HepG2 (cell line): Measurements from ENCODE around the gene TGM6.

ENCODE experiments used
- GMEB1 ChIP-seq: sonication (generic); formaldehyde crosslinking; IDR thresholded peaks from 2 replicates; pipeline ENCODE4 v1.5.1; 2020; ENCODE audit warnings: missing genetic modification reagents, mild to moderate bottlenecking, borderline replicate concordance
- GPBP1L1 ChIP-seq: sonication (generic); formaldehyde crosslinking; IDR thresholded peaks from 2 replicates; pipeline ENCODE4 v1.5.0; 2020; ENCODE audit warnings: mild to moderate bottlenecking, missing genetic modification reagents
- JDP2 ChIP-seq: sonication (generic); formaldehyde crosslinking; IDR thresholded peaks from 2 replicates; pipeline ENCODE4 v1.8.1; 2022; ENCODE audit warnings: missing genetic modification reagents, borderline replicate concordance
- ZNF10 ChIP-seq: sonication (generic); formaldehyde crosslinking; IDR thresholded peaks from 2 replicates; pipeline ENCODE4 v1.4.0; 2020; ENCODE audit warnings: mild to moderate bottlenecking, low read depth, missing genetic modification reagents, borderline replicate concordance
- ZNF335 ChIP-seq: sonication (generic); formaldehyde crosslinking; IDR thresholded peaks from 2 replicates; pipeline ENCODE4 v1.4.0; 2020; ENCODE audit warnings: missing genetic modification reagents
- ZNF766 ChIP-seq: sonication (generic); formaldehyde crosslinking; IDR thresholded peaks from 2 replicates; pipeline ENCODE4 v1.5.0; 2020; ENCODE audit warnings: missing genetic modification reagents, borderline replicate concordance
- ZSCAN9 ChIP-seq: IDR thresholded peaks from 2 replicates; pipeline ENCODE4 v1.6.1; 2016; ENCODE audit warnings: borderline replicate concordance

- TF ChIP-seq ZNF766 (no peak), GPBP1L1 (no peak), GMEB1 (no peak), ZNF335 (CRISPR knock-in tag) (no peak), ZNF10 (CRISPR knock-in tag) (no peak), ZSCAN9 (CRISPR knock-in tag) (no peak), JDP2 (CRISPR knock-in tag) (no peak)
Observed at GRCh38 chr20:2385026-2385425, 4.3 kb downstream of the TGM6 start.
